PFSK-1 (cell line): Measurements from ENCODE around the gene SIL1.

Experiments used
- FOXP2 ChIP-seq: optimal IDR thresholded peaks from 2 replicates; pipeline ENCODE3; 2011; ENCODE audit warnings: borderline replicate concordance, control low read depth, inconsistent platforms; ENCODE audit not compliant: insufficient read depth; ENCODE audit errors: extremely low read length, extremely low read depth
- POLR2AphosphoS5 ChIP-seq: IDR thresholded peaks from 2 replicates; pipeline ENCODE4 v1.6.1; 2012; ENCODE audit warnings: low read depth, mild to moderate bottlenecking, control low read depth, low read length, moderate library complexity
- SIN3A ChIP-seq: IDR thresholded peaks from 2 replicates; pipeline ENCODE4 v1.6.1; 2012; ENCODE audit warnings: mild to moderate bottlenecking, low read length, moderate library complexity, borderline replicate concordance; ENCODE audit not compliant: insufficient read depth
- TAF1 ChIP-seq: IDR thresholded peaks from 2 replicates; pipeline ENCODE4 v1.6.1; 2012; ENCODE audit warnings: low read length, control low read depth, borderline replicate concordance; ENCODE audit not compliant: insufficient read depth
- TF ChIP-seq, protein P1 (sequence below), 2 experiments: IDR thresholded peaks; 2 replicates each; pipeline versions ENCODE4 v1.6.1 to v1.8.0; 2011 to 2012; ENCODE audit warnings: low read depth in 2 of 2, low read length in 2 of 2, control low read depth in 1 of 2, inconsistent platforms in 1 of 2, mild to moderate bottlenecking in 1 of 2, moderate library complexity in 1 of 2; ENCODE audit not compliant: insufficient read depth in 1 of 2

Gene SIL1

DNA sequence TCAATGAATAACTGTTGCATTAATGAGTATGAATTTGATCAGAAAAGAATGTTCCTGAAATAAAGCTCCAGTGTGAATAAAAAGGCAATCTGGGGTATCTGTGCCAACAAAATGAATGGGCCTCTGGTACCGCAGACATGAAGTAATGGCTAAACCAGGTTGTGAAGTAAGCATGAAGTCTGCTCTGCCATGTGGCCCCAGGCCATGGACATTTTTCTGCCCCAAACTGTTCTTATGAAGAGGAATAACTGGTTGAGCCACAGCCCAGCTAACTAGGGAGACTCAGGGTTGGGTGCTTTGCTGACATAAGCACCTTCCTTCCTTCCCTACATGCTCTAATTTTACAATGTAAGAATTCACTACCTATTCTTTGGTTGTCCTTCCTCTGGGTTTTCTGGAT is 175.6 kb downstream of the SIL1 start:
- TF ChIP-seq POLR2AphosphoS5 (no peak), SIN3A (no peak), TAF1 (no peak), FOXP2 (no peak)
- TF ChIP-seq, protein P1, sequence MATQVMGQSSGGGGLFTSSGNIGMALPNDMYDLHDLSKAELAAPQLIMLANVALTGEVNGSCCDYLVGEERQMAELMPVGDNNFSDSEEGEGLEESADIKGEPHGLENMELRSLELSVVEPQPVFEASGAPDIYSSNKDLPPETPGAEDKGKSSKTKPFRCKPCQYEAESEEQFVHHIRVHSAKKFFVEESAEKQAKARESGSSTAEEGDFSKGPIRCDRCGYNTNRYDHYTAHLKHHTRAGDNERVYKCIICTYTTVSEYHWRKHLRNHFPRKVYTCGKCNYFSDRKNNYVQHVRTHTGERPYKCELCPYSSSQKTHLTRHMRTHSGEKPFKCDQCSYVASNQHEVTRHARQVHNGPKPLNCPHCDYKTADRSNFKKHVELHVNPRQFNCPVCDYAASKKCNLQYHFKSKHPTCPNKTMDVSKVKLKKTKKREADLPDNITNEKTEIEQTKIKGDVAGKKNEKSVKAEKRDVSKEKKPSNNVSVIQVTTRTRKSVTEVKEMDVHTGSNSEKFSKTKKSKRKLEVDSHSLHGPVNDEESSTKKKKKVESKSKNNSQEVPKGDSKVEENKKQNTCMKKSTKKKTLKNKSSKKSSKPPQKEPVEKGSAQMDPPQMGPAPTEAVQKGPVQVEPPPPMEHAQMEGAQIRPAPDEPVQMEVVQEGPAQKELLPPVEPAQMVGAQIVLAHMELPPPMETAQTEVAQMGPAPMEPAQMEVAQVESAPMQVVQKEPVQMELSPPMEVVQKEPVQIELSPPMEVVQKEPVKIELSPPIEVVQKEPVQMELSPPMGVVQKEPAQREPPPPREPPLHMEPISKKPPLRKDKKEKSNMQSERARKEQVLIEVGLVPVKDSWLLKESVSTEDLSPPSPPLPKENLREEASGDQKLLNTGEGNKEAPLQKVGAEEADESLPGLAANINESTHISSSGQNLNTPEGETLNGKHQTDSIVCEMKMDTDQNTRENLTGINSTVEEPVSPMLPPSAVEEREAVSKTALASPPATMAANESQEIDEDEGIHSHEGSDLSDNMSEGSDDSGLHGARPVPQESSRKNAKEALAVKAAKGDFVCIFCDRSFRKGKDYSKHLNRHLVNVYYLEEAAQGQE (IDR thresholded peaks at IDR 0.05; ENCODE audit: insufficient read depth in 1 of 2, low read depth in 2 of 2, low read length in 2 of 2) = no peak

DNA sequence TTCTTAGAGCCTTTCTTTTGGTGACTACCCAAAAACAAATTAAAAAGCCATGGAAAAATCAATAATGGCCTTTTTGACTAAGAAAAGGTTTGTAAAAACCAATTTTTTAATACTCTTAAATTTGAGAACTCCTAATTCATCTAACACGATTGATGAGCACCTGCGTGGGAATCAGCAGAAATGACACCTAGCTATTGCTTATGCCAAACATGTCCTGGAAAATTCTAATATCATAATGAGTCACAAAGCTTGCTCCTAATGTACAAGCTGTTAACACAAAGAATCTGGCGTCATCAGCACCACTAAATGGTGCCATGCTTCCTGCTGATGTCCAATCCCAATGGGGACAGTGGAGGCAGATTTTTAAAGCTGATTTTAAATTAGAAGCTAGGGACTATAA is 176.8 kb downstream of the SIL1 start:
- no peak for TF ChIP-seq FOXP2
- TF ChIP-seq SIN3A = no peak
- TF ChIP-seq POLR2AphosphoS5 = no peak

DNA sequence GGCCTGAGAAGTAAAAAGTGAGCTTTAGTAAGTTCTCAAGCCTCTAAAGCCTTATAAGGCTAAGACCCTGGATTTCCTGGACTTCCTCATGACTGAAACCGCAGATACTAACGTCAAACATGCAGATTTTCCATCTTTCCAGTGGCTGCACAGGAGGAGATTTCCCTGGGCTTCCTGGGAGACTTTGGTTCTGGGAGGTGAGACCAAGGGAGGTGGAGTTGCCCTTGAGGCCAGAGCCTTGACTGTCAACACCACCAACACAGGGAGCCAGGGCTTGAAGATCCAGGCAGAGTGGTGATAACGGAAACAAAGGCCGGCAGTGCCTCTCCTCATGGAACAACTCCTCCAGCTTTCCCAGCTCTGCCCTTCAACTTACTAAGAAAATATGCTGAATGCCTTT is 178.3 kb downstream of the SIL1 start:
- TF ChIP-seq SIN3A = no peak
- TF ChIP-seq, protein P1 (IDR thresholded peaks at IDR 0.05; ENCODE audit: insufficient read depth in 1 of 2, low read depth in 2 of 2, low read length in 2 of 2) = no peak
- TF ChIP-seq FOXP2 = no peak
- no peak for TF ChIP-seq POLR2AphosphoS5
- no peak for TF ChIP-seq TAF1

DNA sequence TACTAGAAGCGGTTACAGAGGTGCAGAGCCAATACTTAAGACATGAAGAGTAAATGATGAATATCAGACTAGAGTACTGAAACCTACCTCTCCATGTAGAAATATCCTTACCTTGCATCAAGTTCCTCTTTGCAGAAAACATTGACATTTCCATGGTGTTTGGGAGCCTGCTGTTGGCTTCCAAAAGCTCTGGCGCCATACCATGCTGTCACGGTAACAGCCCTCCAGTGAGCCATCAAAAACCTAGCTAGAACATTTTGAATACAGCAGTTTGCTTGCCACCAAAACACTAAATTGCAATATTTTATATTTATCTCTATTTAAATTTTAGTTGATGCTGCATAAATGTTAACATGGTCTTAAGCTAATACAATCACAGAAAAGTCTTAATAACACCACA is 179.0 kb downstream of the SIL1 start:
- no peak for TF ChIP-seq POLR2AphosphoS5
- TF ChIP-seq, protein P1 (IDR thresholded peaks at IDR 0.05; ENCODE audit: insufficient read depth in 1 of 2, low read depth in 2 of 2, low read length in 2 of 2) = no peak
- no peak for TF ChIP-seq SIN3A
- TF ChIP-seq TAF1 = no peak
- TF ChIP-seq FOXP2 = no peak

DNA sequence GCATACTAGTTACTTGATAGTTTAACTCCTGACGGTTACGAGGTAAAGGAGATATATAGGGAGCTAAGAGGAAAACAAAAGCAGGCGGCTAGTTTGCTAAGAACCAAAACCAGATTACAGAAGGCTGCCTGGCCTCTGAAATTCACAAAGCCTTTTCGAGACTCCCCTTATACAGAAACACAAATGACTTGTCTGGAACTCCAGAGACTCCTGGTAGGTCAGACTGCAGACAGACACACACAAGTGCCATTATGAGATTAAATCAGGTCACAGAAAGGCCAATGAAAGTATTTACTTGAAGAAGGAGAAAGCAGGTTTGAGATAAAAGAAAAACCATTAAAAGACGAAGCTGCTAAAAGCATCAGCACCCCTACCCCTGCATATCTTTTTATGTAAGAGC is 180.5 kb downstream of the SIL1 start:
- TF ChIP-seq, protein P1 (IDR thresholded peaks at IDR 0.05; ENCODE audit: insufficient read depth in 1 of 2, low read depth in 2 of 2, low read length in 2 of 2) = no peak
- TF ChIP-seq TAF1 (no peak), SIN3A (no peak), FOXP2 (no peak), POLR2AphosphoS5 (no peak)
